Measurements from ENCODE around the gene UCK2. TPM values are rescaled to one million over a fixed set of nuclear protein-coding genes. Genes with fewer than 3 reads are reported as not detected.

The UCK2 gene
- total and polyA plus RNA-seq, 2 of the 8 experiments (the other 6 are each of a cell fraction or from before 2014, with no cell fraction given) = 103 to 109 TPM

DNA sequence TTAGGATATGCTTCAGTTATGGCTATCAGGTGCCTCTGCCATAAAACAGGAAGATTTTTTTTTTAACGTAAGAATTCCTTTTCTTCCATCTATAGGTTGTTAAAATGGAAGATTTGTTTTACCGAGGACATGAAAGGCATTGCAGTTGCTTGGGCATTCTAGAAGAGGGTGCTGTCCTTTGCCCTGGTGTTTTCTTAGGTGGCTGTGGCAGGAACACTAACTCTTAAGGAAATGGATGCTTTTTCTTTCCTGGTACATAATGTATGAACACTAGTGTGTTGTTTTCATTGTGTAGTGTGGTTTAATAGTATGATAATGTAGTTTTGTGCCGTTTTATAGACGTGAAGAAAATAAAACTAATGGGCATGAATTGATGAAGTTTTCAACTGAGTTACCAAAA is 47.2 kb downstream of the UCK2 start:
- H2BK5ac ChIP-seq (ENCODE audit: low read depth, low read length) = no peak overlapping the region
- H2BK120ac ChIP-seq (replicated peaks; ENCODE audit: low read depth, low read length) = no peak overlapping the region
- H4K5ac ChIP-seq (ENCODE audit: insufficient read length, low read depth, low read length) = no peak overlapping the region
- no peak overlapping the region for H3K4ac ChIP-seq (replicated peaks; ENCODE audit: insufficient read length, low read depth, low read length)
- no peak overlapping the region for H2AK5ac ChIP-seq (ENCODE audit: low read depth, low read length)
- H2BK20ac ChIP-seq (ENCODE audit: low read length) = no peak overlapping the region
- TF ChIP-seq POLR2A (IDR thresholded peaks at IDR 0.05; ENCODE audit: control extremely low read depth in 1 of 2, low read depth in 2 of 2, low read length in 2 of 2) (no peak), PHF8 (conservative IDR thresholded peaks at IDR 0.05; ENCODE audit: low read depth, low read length) (no peak), CREB1 (IDR thresholded peaks at IDR 0.05) (no peak), SIRT6 (IDR thresholded peaks at IDR 0.05; ENCODE audit: low read length) (no peak), YY1 (IDR thresholded peaks at IDR 0.05; ENCODE audit: low read depth, low read length) (no peak), RXRA (IDR thresholded peaks at IDR 0.05; ENCODE audit: insufficient read depth, low read depth, low read length) (no peak), JUN (IDR thresholded peaks at IDR 0.05; ENCODE audit: low read depth, low read length) (no peak), TAF1 (IDR thresholded peaks at IDR 0.05; ENCODE audit: low read depth, low read length) (no peak), SP1 (IDR thresholded peaks at IDR 0.05; ENCODE audit: low read depth, low read length) (no peak)
- TF ChIP-seq, protein P1, sequence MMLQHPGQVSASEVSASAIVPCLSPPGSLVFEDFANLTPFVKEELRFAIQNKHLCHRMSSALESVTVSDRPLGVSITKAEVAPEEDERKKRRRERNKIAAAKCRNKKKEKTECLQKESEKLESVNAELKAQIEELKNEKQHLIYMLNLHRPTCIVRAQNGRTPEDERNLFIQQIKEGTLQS (IDR thresholded peaks at IDR 0.05; ENCODE audit: insufficient read depth, low read depth, low read length) = no peak
- peaks cover 2 to 7% of the 10 kb centered on the region in 2 experiments for H4K20me1 ChIP-seq (replicated peaks in 1 of 2; ENCODE audit: control insufficient read depth in 1 of 2, insufficient read depth in 2 of 2, low read length in 2 of 2)
- no peak overlapping the region for H3K4me3 ChIP-seq (ENCODE audit: extremely low read depth in 1 of 4, insufficient read depth in 2 of 4, low read depth in 3 of 4, low read length in 4 of 4)
- no peak overlapping the region for H3K14ac ChIP-seq (ENCODE audit: insufficient read length)
- H3K27me3 ChIP-seq (replicated peaks in 1 of 4; ENCODE audit: control insufficient read depth in 3 of 4, extremely low read depth in 1 of 4, insufficient read depth in 3 of 4, low read length in 3 of 4) = no peaks in the 10 kb centered on the region
- no peak overlapping the region for H3K23ac ChIP-seq (ENCODE audit: insufficient read length)
- WGBS, 2 experiments (ENCODE audit: extremely low coverage in 1 of 2, insufficient coverage in 1 of 2, insufficient read length in 1 of 2, insufficient replicate concordance in 2 of 2, low coverage in 1 of 2, low lambda C conversion rate in 2 of 2, missing lambda C conversion rate in 1 of 2) = 93 to 100% methylated on average over 2 to 4 of the region's 4 CpGs
- ChIA-PET POLR2A (ENCODE audit: partially characterized antibody) (interaction anchor here (1.8 kb wide), 1 partner anchor 10 kb away, joined by 7 read pairs; no protein-coding TSS in a partner anchor), CTCF (ENCODE audit: partially characterized antibody) (interaction anchor here (0.6 to 3.7 kb wide), 3 partner anchors 13 to 490 kb away, joined by 3 to 25 read pairs (median 3); no protein-coding TSS in a partner anchor)
- no peak for FAIRE-seq
- no peaks in the 10 kb centered on the region for H3K23me2 ChIP-seq (ENCODE audit: low read depth, low read length)
- H3K27ac ChIP-seq (ENCODE audit: low read depth, low read length) = no peak overlapping the region
- H3K36me3 ChIP-seq (ENCODE audit: control insufficient read depth in 2 of 4, insufficient read depth in 4 of 4, low read length in 3 of 4) = peaks cover 0 to 25% (median 3%) of the 10 kb centered on the region in 4 experiments; a peak in 3 of 8 replicates
- H2BK15ac ChIP-seq (ENCODE audit: low read length) = no peak overlapping the region
- peaks cover 0 to 8% (median 2%) of the 10 kb centered on the region in 4 experiments; a peak in 1 of 7 replicates for H3K4me1 ChIP-seq (replicated peaks in 1 of 4; ENCODE audit: control insufficient read depth in 3 of 4, insufficient read depth in 4 of 4, low read length in 3 of 4)
- H3K18ac ChIP-seq (ENCODE audit: extremely low read depth, low read length) = no peak overlapping the region
- H3K9ac ChIP-seq (replicated peaks in 1 of 4; ENCODE audit: extremely low read depth in 1 of 4, low read depth in 3 of 4, low read length in 3 of 4) = no peak overlapping the region
- no peak overlapping the region for H4K8ac ChIP-seq (ENCODE audit: extremely low read depth, insufficient read depth, low read length)
- no peak overlapping the region for H2AFZ ChIP-seq (ENCODE audit: low read length)
- no peak for DNase-seq (ENCODE audit: low read depth in 1 of 2, low spot score in 2 of 2)
- no peak overlapping the region for H2BK12ac ChIP-seq (ENCODE audit: low read depth, low read length)
- peaks cover 8 to 15% of the 10 kb centered on the region in 2 experiments for H3K9me3 ChIP-seq (ENCODE audit: insufficient read depth in 2 of 2, low read depth in 1 of 2, low read length in 1 of 2)
- H3K79me2 ChIP-seq (ENCODE audit: control insufficient read depth in 1 of 2, insufficient read depth in 2 of 2, low read length in 2 of 2) = peaks cover 9 to 99% of the 10 kb centered on the region in 2 experiments
- H3K4me2 ChIP-seq (ENCODE audit: insufficient read depth in 1 of 2, low read depth in 2 of 2, low read length in 2 of 2) = no peak overlapping the region
- H3K56ac ChIP-seq (replicated peaks; ENCODE audit: insufficient read length, low read depth, low read length) = no peak overlapping the region
- H3K79me1 ChIP-seq (ENCODE audit: low read depth, low read length) = 0 out of 2 replicates have a peak, but pooled peaks cover 3% of the 10 kb centered on the region
- no peak overlapping the region for H4K91ac ChIP-seq (replicated peaks; ENCODE audit: insufficient read length, low read length)

Measured in H1 (cell line).